PFSK-1 (cell line): Measurements from ENCODE around the gene DNAJB4.

ENCODE experiments used
- POLR2AphosphoS5 ChIP-seq: IDR thresholded peaks from 2 replicates; pipeline ENCODE4 v1.6.1; 2012; ENCODE audit warnings: low read depth, mild to moderate bottlenecking, control low read depth, low read length, moderate library complexity
- REST ChIP-seq, 2 experiments: IDR thresholded peaks; 2 replicates each; pipeline versions ENCODE4 v1.6.1 to v1.8.0; 2011 to 2012; ENCODE audit warnings: low read depth in 2 of 2, low read length in 2 of 2, control low read depth in 1 of 2, inconsistent platforms in 1 of 2, mild to moderate bottlenecking in 1 of 2, moderate library complexity in 1 of 2; ENCODE audit not compliant: insufficient read depth in 1 of 2
- TAF1 ChIP-seq: IDR thresholded peaks from 2 replicates; pipeline ENCODE4 v1.6.1; 2012; ENCODE audit warnings: low read length, control low read depth, borderline replicate concordance; ENCODE audit not compliant: insufficient read depth

- TF ChIP-seq POLR2AphosphoS5 (no peak), REST (IDR thresholded peaks at IDR 0.05; ENCODE audit: insufficient read depth in 1 of 2, low read depth in 2 of 2, low read length in 2 of 2) (no peak), TAF1 (no peak)
Observed at GRCh38 chr1:77989744-77990143, 15.0 kb upstream of the DNAJB4 start.
